Psoas muscle (tissue), 8 donors: ENCODE data around the gene IFT122. TPM values are rescaled to one million over a fixed set of nuclear protein-coding genes. Genes with fewer than 3 reads are reported as not detected.

Source experiments
- ATAC-seq, 4 donors: fragments of 200-7000 bp; cut with Tn5 transposase; one replicate each; pipeline ENCODE4 v1.9.1; 2020; ENCODE audit warnings: moderate library complexity in 3 of 4, mild to moderate bottlenecking in 2 of 4
- DNase-seq, 2 donors: peaks; one replicate each; pipeline ENCODE4 v3.0.0-alpha.2; 2020
- H3K27ac ChIP-seq: fragments of 200-600 bp; one replicate; pipeline ENCODE4 v1.8.0; 2022
- H3K27me3 ChIP-seq, 3 donors: fragments of 200-600 bp in 1 of 3; one replicate each; pipeline versions ENCODE4 v1.6.1 to v1.8.0; 2013 to 2022; ENCODE audit warnings: low read length in 2 of 3, mild to moderate bottlenecking in 2 of 3, moderate library complexity in 1 of 3; ENCODE audit not compliant: insufficient read depth in 3 of 3
- H3K36me3 ChIP-seq, 2 donors: fragments of 200-600 bp in 1 of 2; one replicate each; pipeline versions ENCODE4 v1.6.1 to v1.8.0; 2013 to 2022; ENCODE audit warnings: low read depth in 1 of 2, mild to moderate bottlenecking in 1 of 2, moderate library complexity in 1 of 2; ENCODE audit not compliant: insufficient read depth in 1 of 2
- H3K4me1 ChIP-seq: fragments of 200-600 bp; one replicate; pipeline ENCODE4 v1.8.0; 2022
- H3K4me3 ChIP-seq: fragments of 200-600 bp; one replicate; pipeline ENCODE4 v1.8.0; 2022; ENCODE audit warnings: mild to moderate bottlenecking
- H3K9me3 ChIP-seq: fragments of 200-600 bp; one replicate; pipeline ENCODE4 v1.8.0; 2022
- CTCF ChIP-seq: fragments of 200-600 bp; IDR thresholded peaks from one replicate; pipeline ENCODE4 v1.8.0; 2022; ENCODE audit warnings: antibody characterized with exemption
- WGBS, 3 donors: extraction: QIAGEN DNeasy Blood & Tissue Kit; methylation state at CpG; one replicate each; pipeline versions ENCODE4 v1.1.6 to v1.1.7; 2013; 5-methylcytosine and 5-hydroxymethylcytosine counted together
- intact Hi-C, 2 donors: fragments of 100-400 bp; cut with DNase I; formaldehyde crosslinking; loops; one replicate each; pipeline versions ENCODE4 v1.11.0 to v1.14.2; 2022
- polyA plus RNA-seq, 3 donors: library from polyadenylated mRNA; stranded (reverse); fragments of 200-250 nt; gene quantifications; one replicate each; pipeline ENCODE4 v1.2.3, GENCODE V29; 2013
- total RNA-seq, 4 donors: library from RNA; stranded (reverse); fragmentation: NEBNext Ultra II Directional in 2 of 4; extraction: Animal tissue kit (Norgen Biotek cat#: 25700) in 2 of 4; gene quantifications; one replicate each; pipeline versions ENCODE4 v1.2.1 to v1.2.4, GENCODE V29; 2021 to 2023
- donor health status: healthy with polysubstance abuse.
- donor health status: DM: no; HTN: no; CAD: no; lungs with moderate emphysema.
- donor health status: Bipolar disorder and iron deficiency.
- donor health status: healthy.
- donor health status: DM: yes; HTN: yes; CAD: no.
- donor health status: DM: no; HTN: no; CAD: no.
- donor health status: DM: no; HTN: no; CAD: no.
- donor health status: DM: yes; HTN: yes; CAD: no.

Gene IFT122
- total and polyA plus RNA-seq, 7 donors: 2.3 to 7.3 (median 4.5) TPM

GRCh38 chr3:129525341-129525968, 85.4 kb downstream of the IFT122 start:
- H3K4me3 ChIP-seq: no peak overlapping the region
- H3K4me1 ChIP-seq: peaks cover 3% of the 10 kb centered on the region
- TF ChIP-seq CTCF: no peak
- intact Hi-C loops: no loop called here
- H3K27me3 ChIP-seq: no peaks in the 10 kb centered on the region
- no peaks in the 10 kb centered on the region for H3K36me3 ChIP-seq
- WGBS, 3 donors: 77 to 82% (median 78%) methylated on average over 8 of the region's 8 CpGs
- ATAC-seq (no peak), DNase-seq (no peak)
- no peak overlapping the region for H3K27ac ChIP-seq
- H3K9me3 ChIP-seq: no peaks in the 10 kb centered on the region

GRCh38 chr3:129526121-129526900, 86.3 kb downstream of the IFT122 start:
- no peak overlapping the region for H3K4me3 ChIP-seq
- H3K27me3 ChIP-seq: no peaks in the 10 kb centered on the region
- intact Hi-C loops: no loop called here
- no peak overlapping the region for H3K27ac ChIP-seq
- H3K4me1 ChIP-seq: peaks cover 3% of the 10 kb centered on the region
- no peak for DNase-seq
- no peaks in the 10 kb centered on the region for H3K36me3 ChIP-seq
- H3K9me3 ChIP-seq: no peaks in the 10 kb centered on the region
- 80 to 89% (median 84%) methylated on average over 12 of the region's 12 CpGs for WGBS, 3 donors
- no peak for TF ChIP-seq CTCF
- no peak for ATAC-seq

- WGBS, 3 donors: 90 to 92% (median 91%) methylated on average over 11 of the region's 11 CpGs
- Histone ChIP-seq H3K9me3 (no peaks in the 10 kb centered on the region), H3K27ac (no peak overlapping the region), H3K4me3 (no peak overlapping the region), H3K36me3 (no peaks in the 10 kb centered on the region), H3K4me1 (peaks cover 3% of the 10 kb centered on the region), H3K27me3 (no peaks in the 10 kb centered on the region)
- TF ChIP-seq CTCF: no peak
- intact Hi-C loops: no loop called here
- no peak for ATAC-seq
- no peak for DNase-seq
Observed at GRCh38 chr3:129527262-129527661, 87.2 kb downstream of the IFT122 start.

GRCh38 chr3:129528589-129529100, 88.6 kb downstream of the IFT122 start, which contains the start of gene RHO:
Gene RHO, plus strand, starts transcription at chr3:129528639. Its CDS starts 95 bp downstream, at chr3:129528734.
- 93 to 95% (median 94%) methylated on average over 18 of the region's 18 CpGs for WGBS, 3 donors
- Histone ChIP-seq H3K4me1 (peaks cover 3% of the 10 kb centered on the region), H3K36me3 (no peaks in the 10 kb centered on the region), H3K27ac (no peak within 1 kb of the TSS), H3K9me3 (no peaks in the 10 kb centered on the region), H3K4me3 (no peak within 1 kb of the TSS), H3K27me3 (no peaks in the 10 kb centered on the region)
- no peak for DNase-seq
- TF ChIP-seq CTCF: no peak
- ATAC-seq: no peak
- intact Hi-C loops: no loop called here
